Embryonic facial prominence (tissue), 1 donor: Measurements from ENCODE around the gene IFITM2.
"Not testable (repeated sequence)": the region's sequence is repeated elsewhere in the genome, so short reads cannot be mapped to it uniquely, and the experiment has no call there.

Experiments used
- DNase-seq: peaks from one replicate; pipeline ENCODE4 v3.0.0-alpha.2; 2016; ENCODE audit errors: extremely low spot score

The IFITM2 gene

DNA sequence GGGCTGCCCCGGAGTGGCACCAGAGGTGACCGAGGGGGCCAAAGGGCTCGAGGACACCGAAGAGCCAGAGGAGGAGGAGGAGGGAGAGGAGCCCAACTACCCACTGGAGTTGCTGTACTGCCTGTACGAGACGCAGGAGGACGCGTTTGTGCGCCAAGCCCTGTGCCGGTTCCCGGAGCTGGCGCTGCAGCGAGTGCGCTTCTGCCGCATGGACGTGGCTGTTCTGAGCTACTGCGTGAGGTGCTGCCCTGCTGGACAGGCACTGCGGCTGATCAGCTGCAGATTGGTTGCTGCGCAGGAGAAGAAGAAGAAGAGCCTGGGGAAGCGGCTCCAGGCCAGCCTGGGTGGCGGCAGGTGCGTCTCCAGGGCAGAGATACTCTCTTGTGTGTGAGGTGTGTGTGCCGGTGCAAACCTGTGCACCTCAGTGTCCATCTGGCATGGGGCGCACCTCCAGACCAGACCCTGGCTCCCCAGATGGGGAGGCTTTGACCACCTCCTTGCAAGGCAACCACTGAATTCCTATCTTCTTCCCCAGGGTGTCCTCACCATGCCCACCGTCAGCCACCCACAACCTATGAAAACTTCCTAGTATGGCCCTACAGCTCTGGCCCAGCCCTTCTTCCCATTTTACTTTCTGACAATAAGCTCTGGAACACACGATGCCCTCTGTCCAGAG, 26.0 kb upstream of the IFITM2 start:
- DNase-seq = no peak

DNA sequence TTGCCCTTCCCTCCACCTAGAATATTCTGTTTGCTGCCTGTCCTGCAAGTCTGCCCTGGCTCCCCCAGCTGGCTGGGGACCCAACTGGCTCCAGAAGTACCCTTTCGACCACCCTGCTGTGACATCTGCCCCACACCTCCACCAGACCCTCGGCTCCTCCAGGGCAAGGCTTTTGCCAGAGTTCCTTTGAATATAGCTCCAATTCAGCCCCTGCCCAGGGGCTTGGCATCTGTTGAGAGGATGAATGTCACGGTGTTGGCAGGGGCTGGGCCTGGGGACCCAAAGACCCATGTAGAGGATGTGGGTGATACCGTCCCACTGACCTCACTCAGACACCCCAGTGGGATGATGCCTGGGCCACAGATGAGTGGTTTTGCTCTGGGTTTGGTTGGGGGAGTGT, 25.4 kb upstream of the IFITM2 start:
- DNase-seq = no peak

DNA sequence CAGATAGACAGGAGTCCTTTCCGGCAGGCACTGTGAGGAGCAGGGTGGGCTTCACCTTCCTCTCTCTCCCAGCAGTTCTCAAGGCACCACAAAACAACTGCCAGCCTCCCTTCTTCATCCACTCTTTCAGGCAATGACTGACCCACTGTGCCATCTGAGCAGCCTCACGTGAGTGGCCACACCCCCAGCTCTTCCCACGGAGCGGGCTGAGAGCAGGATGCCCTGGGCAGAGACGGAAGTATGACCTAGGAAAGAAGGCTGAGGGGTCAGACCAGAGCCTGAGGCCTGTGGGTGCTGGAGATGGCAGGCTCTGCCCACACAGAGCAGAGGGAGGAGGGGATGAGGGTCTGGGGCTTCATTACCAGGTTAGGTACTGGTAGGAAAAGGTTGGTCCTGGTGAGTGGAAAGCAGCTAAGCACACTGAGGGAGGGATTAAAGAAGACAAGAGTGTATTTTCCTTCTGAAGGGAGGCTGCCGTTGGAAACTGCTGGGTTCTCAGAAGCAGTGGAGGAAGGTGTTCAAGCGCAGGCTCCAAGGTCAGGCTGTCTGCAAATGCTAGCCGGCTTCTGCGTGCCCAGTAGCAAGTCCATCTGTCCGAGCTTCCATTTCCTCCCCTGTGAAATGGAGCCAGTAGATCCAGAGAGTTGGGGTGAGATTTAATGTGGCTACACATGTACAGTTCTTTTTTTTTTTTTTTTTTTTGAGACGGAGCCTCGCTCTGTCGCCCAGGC, 24.8 kb upstream of the IFITM2 start:
- DNase-seq = no peak

DNA sequence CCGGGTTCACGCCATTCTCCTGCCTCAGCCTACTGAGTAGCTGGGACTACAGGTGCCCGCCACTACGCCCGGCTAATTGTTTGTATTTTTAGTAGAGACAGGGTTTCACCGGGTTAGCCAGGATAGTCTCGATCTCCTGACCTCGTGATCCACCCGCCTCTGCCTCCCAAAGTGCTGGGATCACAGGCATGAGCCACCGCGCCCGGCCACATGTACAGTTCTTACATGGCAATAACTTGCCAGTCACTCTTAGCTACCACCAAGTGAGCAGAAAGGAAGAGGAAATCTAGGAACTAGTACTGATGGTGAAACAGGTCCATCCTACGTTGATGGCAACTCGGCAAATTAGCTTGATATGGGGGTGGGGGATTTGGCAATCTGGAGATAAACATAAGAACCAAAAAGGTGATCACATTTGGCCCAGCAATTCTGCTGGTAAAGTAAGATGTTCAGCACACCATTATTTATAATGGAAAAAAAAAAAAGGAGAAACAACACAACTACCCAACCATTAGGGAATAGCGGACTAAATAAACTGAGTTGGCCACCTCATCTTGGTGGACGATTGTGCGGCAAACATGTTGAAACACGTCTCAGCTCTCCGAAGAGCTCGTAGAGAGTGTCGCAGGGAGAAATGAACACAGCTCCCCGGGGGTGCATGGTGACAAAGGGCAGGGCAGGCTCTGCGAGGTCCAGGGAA, 24.1 kb upstream of the IFITM2 start:
- no peak for DNase-seq

DNA sequence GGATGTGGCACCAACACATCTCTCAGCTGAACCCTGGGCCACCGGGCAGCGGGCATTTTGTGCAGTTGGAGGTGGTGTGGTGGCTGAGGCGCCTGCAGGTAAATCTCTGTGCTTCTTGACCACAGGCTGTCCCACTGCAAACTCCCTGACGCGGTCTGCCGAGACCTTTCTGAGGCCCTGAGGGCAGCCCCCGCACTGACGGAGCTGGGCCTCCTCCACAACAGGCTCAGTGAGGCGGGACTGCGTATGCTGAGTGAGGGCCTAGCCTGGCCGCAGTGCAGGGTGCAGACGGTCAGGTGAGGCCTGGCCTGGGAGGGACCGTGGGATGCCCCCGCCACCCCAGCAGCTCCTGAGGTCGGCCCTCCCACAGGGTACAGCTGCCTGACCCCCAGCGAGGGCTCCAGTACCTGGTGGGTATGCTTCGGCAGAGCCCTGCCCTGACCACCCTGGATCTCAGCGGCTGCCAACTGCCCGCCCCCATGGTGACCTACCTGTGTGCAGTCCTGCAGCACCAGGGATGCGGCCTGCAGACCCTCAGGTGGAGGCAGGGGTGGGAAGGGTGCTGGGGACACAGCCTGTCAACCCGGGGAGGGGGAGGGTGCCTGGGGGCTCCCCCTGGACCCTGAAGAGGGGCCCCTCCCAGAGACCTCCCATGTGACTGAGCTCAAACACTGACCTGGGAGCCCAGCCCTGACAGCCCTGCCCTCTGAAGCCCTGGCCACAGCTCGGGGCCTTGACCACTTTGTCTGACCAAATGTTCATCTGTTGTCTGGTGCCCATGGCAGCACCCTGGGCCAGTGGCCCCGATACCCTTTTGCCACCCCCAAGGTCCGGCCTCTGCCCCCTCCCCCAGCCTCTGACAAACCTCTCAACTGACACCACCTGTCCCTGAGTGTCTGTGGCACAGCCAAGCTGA, 23.3 kb upstream of the IFITM2 start:
- DNase-seq = no peak

DNA sequence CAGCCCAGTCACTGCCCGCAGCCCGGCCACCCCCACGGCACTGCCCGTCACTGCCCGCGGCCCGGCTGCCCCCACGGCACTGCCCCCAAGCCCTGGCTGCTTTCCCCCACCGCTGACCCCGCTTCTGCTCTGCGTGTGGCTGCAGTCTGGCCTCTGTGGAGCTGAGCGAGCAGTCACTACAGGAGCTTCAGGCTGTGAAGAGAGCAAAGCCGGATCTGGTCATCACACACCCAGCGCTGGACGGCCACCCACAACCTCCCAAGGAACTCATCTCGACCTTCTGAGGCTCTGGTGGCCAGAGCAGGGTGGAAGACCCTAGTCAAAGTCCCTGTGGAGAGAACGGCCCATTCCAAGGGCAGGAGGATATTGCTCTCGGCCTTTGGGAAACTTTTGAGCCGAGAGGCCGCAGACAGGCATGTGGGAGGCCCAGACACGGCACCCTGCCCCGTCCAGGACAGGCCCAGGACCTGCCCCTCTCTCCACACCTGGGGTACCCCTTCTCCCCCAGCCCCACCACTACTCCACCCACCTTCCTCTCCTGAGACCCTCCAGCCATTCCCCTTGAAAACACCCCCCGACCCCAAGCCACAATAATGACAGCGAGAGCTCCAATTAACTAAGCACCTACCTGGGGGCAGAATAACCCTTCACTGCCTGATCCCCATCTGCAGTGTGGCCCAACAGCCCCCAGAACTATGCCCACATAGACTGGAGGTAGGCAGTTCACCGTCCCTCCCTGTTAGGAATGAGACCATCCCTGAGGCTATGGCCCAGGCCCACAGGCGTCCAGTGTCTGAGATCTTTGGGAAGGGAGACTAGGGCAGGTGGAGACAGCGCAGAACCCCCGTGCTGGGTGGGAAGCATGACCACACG, 22.4 kb upstream of the IFITM2 start:
- no peak for DNase-seq

DNA sequence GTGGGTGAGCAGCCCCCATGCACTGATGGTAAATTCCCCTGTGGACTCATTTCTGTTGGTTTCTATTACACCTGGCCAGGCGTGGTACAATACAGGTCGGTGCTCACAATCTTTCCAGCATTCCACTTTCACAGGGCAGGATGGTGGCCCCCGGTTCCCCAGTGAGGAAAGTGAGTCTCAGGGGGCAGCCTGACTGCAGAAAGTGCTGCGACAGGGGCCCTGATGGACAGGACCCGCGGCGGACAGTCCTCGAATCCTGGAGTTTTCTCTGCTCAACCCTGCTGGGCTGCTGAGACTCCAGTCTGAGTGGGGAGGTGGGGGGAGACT, 21.8 kb upstream of the IFITM2 start:
- DNase-seq = no peak

DNA sequence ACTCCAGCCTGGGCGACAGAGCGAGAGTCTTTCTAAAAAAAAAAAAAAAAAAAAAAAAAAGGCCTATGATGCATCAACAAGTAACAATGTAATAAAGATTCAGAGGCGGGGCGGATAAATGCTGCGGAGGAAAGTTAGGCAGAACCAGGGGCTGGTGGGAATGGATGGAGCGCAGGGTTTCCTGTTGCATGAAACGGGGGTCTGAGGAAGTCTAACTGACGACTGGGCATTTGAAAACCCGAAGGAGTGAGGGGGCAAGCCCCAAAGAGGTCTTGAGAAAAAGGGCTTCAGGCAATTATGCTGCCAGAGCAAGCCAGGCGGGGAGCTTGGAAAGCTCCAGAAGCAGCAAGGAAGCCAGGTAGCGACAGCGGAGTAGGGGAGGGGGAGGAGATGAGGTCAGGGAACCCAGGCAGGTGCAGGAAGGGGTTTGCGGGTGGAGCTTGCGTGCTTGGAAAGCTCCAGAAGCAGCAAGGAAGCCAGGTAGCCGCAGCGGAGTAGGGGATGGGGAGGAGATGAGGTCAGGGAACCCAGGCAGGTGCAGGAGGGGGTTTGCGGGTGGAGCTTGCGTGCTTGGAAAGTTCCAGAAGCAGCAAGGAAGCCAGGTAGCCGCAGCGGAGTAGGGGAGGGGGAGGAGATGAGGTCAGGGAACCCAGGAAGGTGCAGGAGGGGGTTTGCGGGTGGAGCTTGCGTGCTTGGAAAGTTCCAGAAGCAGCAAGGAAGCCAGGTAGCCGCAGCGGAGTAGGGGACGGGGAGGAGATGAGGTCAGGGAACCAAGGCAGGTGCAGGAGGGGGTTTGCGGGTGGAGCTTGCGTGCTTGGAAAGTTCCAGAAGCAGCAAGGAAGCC, 20.4 kb upstream of the IFITM2 start:
- DNase-seq = not testable (repeated sequence)

DNA sequence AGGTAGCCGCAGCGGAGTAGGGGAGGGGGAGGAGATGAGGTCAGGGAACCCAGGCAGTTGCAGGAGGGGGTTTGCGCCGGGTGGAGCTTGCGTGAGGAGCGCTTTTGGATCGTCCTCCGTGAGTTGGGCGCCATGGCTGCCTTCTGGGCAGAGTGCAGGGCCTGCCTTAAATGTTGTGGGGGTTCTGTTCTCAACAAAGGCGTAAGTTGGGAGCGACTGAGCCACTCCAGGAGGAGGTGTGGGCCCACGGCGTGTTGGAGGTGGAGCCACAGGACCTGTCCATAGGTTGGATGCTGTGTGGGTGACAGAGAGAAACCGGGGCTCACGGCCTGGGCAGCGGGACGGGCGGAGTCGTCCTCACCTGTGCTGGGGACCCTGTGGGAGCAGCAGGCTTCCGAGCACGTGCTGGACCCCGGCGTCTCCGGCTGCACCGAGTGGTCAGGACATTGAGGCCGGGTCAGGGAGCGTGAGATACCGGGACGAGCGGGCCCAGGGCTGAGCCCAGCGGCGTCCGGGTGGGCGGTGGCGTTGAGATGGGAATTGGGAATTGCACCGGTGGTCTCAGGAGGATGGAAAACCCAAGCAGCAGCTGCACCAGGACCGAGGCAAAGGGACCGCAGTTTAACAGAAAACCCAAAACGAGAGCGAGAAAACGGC, 19.7 kb upstream of the IFITM2 start:
- no peak for DNase-seq

DNA sequence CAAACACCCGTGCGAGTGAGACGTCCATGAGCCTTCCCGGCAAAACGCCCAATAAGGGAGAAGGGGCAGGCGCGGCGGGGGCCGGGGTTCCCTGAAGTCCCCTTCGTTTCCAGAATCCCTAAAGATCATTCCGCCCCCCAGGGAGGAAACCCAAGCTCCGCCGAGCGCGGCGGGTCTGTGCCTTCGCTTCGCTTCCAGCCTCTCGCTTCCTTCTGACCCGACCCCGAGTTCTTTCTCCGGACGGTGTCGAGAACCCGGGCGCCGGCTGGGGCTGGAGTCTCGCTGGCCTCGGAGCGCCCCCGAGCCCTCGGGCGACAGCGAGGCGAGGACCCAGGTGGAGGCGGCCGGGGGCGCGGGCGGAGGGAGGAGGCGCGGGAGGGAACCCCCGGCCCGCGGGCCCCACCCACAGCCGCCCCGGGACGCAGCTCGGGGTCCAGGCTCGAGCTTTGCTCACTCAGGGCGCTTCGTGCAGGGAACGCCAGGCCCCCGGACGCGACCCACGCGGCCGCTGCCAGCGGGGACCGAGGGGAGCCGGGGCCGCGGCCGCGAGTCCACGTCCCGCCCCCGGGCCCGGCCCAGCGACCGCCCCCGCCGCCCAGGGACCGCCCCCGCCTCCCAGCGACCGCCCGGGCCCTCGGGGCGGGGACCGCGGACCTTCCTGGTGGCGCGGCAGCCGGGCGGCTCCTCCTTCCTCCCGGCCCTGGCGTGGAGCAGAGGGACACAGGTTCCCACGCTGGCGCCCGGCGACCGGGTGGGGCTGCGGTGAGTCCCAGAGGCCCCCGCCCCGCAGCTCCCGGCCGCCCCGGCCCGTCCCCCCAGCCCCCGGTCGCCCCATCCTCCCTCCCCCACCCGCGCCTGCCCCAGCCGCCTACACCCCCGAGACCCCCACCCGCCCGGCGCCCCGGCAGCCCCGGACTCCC, 18.9 kb upstream of the IFITM2 start, which contains the start of gene PGGHG:
PGGHG (plus strand) TSS at position 649 of the 920 bp plus-strand sequence. CDS start 691 bp downstream, outside the sequence.
- DNase-seq = no peak

DNA sequence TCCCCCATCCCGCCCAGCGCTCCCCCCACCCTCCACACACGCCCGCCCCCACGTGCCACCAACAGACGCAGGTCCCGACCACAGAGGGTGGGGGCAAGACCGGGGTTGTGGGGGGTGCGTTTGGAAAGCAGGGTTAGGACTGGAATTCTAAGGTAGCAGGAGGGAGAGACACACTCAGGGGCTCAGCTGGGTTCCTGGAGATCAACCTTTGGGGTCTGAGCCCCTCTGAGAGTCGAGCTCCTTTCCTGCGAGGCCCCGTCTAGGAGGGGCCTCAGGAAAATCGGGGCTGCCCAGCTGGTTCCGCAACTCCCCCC, 18.3 kb upstream of the IFITM2 start:
- DNase-seq = no peak

DNA sequence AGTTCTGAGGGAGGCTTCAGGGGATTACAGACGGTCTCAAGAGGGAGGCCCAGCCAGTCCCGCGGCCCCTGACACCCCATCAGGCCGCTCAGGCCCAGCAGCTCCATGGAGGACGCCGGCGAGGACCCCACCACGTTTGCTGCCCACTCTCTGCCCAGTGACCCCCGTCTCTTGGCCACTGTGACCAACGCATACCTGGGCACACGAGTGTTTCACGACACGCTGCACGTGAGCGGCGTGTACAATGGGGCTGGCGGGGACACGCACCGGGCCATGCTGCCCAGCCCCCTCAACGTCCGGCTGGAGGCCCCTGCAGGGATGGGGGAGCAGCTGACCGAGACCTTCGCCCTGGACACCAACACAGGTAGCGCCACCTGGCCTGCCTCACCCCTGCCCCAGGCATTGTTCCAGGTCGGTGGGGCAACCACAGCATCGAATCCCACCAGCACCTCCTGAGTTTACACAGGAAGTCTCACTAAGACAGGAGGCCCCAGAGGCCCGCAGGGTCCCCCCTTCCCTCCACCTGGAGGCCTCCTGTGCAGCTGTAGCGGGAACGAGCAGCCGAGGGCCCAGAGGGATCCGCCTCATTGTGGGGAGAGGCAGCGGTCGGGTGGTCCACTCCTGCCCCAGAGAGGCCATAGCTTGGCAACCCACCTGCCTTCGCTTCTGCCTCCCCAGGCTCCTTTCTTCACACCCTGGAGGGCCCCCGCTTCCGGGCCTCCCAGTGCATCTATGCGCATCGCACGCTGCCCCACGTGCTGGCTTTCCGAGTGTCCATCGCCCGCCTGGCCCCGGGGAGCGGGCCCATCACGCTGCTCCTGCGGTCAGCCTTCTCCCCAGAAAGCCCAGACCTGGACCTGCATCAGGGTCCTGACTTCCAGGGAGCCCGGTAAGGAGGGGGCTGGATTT, 17.6 kb upstream of the IFITM2 start:
- no peak for DNase-seq

DNA sequence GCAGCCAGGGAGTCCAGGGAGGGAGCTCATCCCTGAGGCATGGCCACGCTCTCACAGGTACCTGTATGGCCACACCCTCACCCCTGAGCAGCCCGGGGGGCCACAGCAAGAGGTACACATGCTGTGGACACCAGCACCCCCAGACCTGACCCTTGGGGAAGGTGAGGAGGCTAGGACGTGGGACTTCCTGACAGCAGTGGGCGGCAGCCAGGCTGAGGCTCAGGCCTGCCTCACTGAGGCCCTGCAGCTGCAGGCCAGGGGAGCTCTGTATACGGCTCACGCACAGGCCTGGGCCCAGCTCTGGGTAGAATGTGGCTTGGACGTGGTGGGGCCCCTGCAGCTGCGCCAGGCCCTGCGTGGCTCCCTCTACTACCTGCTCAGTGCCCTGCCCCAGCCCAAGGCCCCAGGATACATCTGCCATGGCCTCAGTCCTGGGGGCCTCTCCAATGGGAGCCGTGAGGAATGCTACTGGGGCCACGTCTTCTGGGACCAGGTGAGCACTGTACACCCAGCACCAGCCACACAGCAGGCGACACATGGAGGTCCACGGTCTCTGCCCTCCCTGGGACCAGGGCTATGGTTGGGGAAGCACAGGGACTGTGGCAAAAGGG, 16.9 kb upstream of the IFITM2 start:
- no peak for DNase-seq

DNA sequence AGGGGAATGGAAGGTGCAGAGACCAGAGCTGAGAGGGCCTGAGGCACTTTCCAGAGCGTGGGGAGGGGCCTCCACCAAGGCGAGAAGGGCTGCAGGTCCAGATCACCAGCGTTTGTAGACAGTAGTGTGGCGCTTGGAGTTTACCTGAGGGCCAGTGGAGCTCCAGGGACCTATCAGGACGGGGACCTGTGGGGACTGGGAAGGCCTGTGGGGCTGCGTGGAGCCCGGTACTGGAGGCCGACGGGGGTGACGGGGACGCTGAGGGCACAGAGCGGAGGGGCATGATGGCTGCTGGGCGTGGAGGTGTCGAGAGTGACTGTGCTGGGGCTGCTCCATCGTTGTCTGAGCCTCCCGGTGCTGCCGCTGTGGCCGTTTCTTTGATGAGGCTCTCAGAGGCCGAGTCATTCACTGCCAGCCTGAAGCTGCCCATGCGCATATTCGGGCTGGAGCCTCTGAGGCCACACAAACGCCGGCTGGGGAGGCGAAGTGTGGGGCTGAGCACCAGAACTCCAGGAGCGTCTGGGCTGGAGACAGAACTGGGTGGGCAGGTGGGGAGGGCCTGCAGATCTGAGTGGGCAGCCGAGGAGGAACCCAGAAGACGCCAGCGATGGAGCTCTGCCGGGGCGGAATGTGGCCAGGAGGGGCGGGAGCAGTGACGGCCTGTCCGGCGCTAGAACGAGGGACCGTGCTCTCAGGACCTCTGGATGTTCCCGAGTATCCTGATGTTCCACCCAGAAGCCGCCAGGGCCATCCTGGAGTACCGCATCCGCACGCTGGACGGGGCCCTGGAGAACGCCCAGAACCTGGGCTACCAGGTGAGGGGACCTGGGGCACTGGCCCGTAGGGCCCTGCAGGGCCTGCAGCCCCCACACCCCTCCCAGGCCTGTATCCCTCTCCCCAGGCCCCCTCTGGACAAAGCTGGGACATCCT, 16.1 kb upstream of the IFITM2 start:
- no peak for DNase-seq

DNA sequence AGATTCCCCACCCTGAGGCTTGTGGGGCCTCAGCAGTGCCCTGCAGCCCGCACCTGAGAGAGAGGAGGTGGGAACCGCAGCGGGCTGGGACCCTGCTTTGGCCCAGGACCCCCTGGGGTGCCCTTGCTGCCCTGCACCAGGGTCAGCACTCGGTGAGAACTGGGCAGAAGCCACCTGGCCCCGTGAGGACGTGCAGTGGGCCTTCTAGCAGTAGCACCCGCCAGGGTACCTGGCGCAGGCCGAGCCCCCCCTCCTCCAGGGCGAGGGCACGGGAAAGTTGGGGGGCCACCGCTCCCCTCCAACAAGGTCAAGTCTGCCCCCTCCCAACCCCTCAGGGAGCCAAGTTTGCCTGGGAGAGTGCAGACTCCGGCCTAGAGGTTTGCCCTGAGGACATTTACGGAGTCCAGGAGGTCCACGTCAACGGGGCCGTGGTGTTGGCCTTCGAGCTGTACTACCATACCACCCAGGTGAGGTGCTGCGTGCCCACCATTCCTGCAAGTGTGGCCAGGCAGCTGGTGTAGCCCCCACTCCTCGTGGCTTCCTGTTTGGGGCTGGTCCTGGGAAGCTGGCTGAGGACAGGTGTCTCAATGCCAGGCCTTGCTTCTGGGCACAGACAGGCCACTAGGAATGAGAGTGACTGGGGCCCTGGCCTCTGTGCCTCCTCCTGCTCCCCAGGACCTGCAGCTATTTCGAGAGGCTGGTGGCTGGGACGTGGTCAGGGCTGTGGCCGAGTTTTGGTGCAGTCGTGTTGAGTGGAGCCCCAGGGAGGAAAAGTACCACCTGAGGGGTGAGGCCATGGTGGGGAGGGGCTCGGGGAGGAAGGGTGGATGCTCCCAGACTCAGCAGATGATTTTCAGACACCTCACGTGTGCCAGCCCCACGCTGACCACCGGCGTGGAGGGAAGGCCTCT, 15.2 kb upstream of the IFITM2 start:
- DNase-seq = no peak
